Measurements from ENCODE around the gene HDAC4.

HDAC4 gene

GRCh38 chr2:239199041-239199768 lies 201.6 kb downstream of the HDAC4 start:
- Histone ChIP-seq H3K9me3 (ENCODE audit: control insufficient read depth, low read length) (no peaks in the 10 kb centered on the region), H3K27me3 (ENCODE audit: control insufficient read depth, insufficient read depth, low read length, poor library complexity, severe bottlenecking) (no peaks in the 10 kb centered on the region), H3K27ac (ENCODE audit: insufficient read depth, low read depth, low read length, poor library complexity, severe bottlenecking) (no peak overlapping the region), H3K36me3 (ENCODE audit: control insufficient read depth, insufficient read depth, low read length) (no peaks in the 10 kb centered on the region), H3K4me1 (ENCODE audit: control insufficient read depth, insufficient read depth, low read length) (peaks cover 16% of the 10 kb centered on the region), H3K4me3 (ENCODE audit: insufficient read depth, low read depth, low read length) (no peak overlapping the region)
- 94% methylated on average over 21 of the region's 21 CpGs for WGBS, 2 experiments

GRCh38 chr2:239198221-239198620 lies 202.6 kb downstream of the HDAC4 start:
- WGBS, 2 experiments = 94 to 98% methylated on average over 8 of the region's 8 CpGs
- Histone ChIP-seq H3K27me3 (ENCODE audit: control insufficient read depth, insufficient read depth, low read length, poor library complexity, severe bottlenecking) (no peaks in the 10 kb centered on the region), H3K4me3 (ENCODE audit: insufficient read depth, low read depth, low read length) (no peak overlapping the region), H3K9me3 (ENCODE audit: control insufficient read depth, low read length) (no peaks in the 10 kb centered on the region), H3K36me3 (ENCODE audit: control insufficient read depth, insufficient read depth, low read length) (no peaks in the 10 kb centered on the region), H3K4me1 (ENCODE audit: control insufficient read depth, insufficient read depth, low read length) (peaks cover 21% of the 10 kb centered on the region), H3K27ac (ENCODE audit: insufficient read depth, low read depth, low read length, poor library complexity, severe bottlenecking) (no peak overlapping the region)

GRCh38 chr2:239197146-239197545 lies 203.7 kb downstream of the HDAC4 start:
- 94 to 95% methylated on average over 19 of the region's 19 CpGs for WGBS, 2 experiments
- no peaks in the 10 kb centered on the region for H3K27me3 ChIP-seq (ENCODE audit: control insufficient read depth, insufficient read depth, low read length, poor library complexity, severe bottlenecking)
- no peaks in the 10 kb centered on the region for H3K36me3 ChIP-seq (ENCODE audit: control insufficient read depth, insufficient read depth, low read length)
- H3K27ac ChIP-seq (ENCODE audit: insufficient read depth, low read depth, low read length, poor library complexity, severe bottlenecking) = no peak overlapping the region
- no peak overlapping the region for H3K4me3 ChIP-seq (ENCODE audit: insufficient read depth, low read depth, low read length)
- H3K4me1 ChIP-seq (ENCODE audit: control insufficient read depth, insufficient read depth, low read length) = peaks cover 21% of the 10 kb centered on the region
- no peaks in the 10 kb centered on the region for H3K9me3 ChIP-seq (ENCODE audit: control insufficient read depth, low read length)

GRCh38 chr2:239196474-239197021 lies 204.3 kb downstream of the HDAC4 start:
- Histone ChIP-seq H3K27me3 (ENCODE audit: control insufficient read depth, insufficient read depth, low read length, poor library complexity, severe bottlenecking) (no peaks in the 10 kb centered on the region), H3K36me3 (ENCODE audit: control insufficient read depth, insufficient read depth, low read length) (no peaks in the 10 kb centered on the region), H3K4me1 (ENCODE audit: control insufficient read depth, insufficient read depth, low read length) (peaks cover 18% of the 10 kb centered on the region), H3K9me3 (ENCODE audit: control insufficient read depth, low read length) (no peaks in the 10 kb centered on the region), H3K4me3 (ENCODE audit: insufficient read depth, low read depth, low read length) (no peak overlapping the region), H3K27ac (ENCODE audit: insufficient read depth, low read depth, low read length, poor library complexity, severe bottlenecking) (no peak overlapping the region)
- 94 to 95% methylated on average over 17 of the region's 17 CpGs for WGBS, 2 experiments

- H3K9me3 ChIP-seq (ENCODE audit: control insufficient read depth, low read length) = no peaks in the 10 kb centered on the region
- no peaks in the 10 kb centered on the region for H3K36me3 ChIP-seq (ENCODE audit: control insufficient read depth, insufficient read depth, low read length)
- 97 to 99% methylated on average over 4 of the region's 4 CpGs for WGBS, 2 experiments
- no peaks in the 10 kb centered on the region for H3K27me3 ChIP-seq (ENCODE audit: control insufficient read depth, insufficient read depth, low read length, poor library complexity, severe bottlenecking)
- no peak overlapping the region for H3K4me3 ChIP-seq (ENCODE audit: insufficient read depth, low read depth, low read length)
- peak overlapping the region; percentile 20 for H3K27ac ChIP-seq (ENCODE audit: insufficient read depth, low read depth, low read length, poor library complexity, severe bottlenecking)
- peaks cover 13% of the 10 kb centered on the region for H3K4me1 ChIP-seq (ENCODE audit: control insufficient read depth, insufficient read depth, low read length)
Observed at GRCh38 chr2:239195992-239196391, 204.8 kb downstream of the HDAC4 start.

GRCh38 chr2:239195318-239195871 lies 205.4 kb downstream of the HDAC4 start:
- no peak overlapping the region for H3K27ac ChIP-seq (ENCODE audit: insufficient read depth, low read depth, low read length, poor library complexity, severe bottlenecking)
- 92 to 94% methylated on average over 15 of the region's 15 CpGs for WGBS, 2 experiments
- H3K4me3 ChIP-seq (ENCODE audit: insufficient read depth, low read depth, low read length) = no peak overlapping the region

GRCh38 chr2:239194731-239195317 lies 206.0 kb downstream of the HDAC4 start:
- Histone ChIP-seq H3K4me3 (ENCODE audit: insufficient read depth, low read depth, low read length) (no peak overlapping the region), H3K27me3 (ENCODE audit: control insufficient read depth, insufficient read depth, low read length, poor library complexity, severe bottlenecking) (no peaks in the 10 kb centered on the region), H3K27ac (ENCODE audit: insufficient read depth, low read depth, low read length, poor library complexity, severe bottlenecking) (no peak overlapping the region), H3K36me3 (ENCODE audit: control insufficient read depth, insufficient read depth, low read length) (peaks cover 1% of the 10 kb centered on the region), H3K4me1 (ENCODE audit: control insufficient read depth, insufficient read depth, low read length) (peaks cover 11% of the 10 kb centered on the region), H3K9me3 (ENCODE audit: control insufficient read depth, low read length) (no peaks in the 10 kb centered on the region)
- 96% methylated on average over 23 of the region's 23 CpGs for WGBS, 2 experiments

More at GRCh38 chr2:239195318-239195871, 205.4 kb downstream of the HDAC4 start:
- Histone ChIP-seq H3K9me3 (ENCODE audit: control insufficient read depth, low read length) (no peaks in the 10 kb centered on the region), H3K4me1 (ENCODE audit: control insufficient read depth, insufficient read depth, low read length) (peaks cover 11% of the 10 kb centered on the region), H3K27me3 (ENCODE audit: control insufficient read depth, insufficient read depth, low read length, poor library complexity, severe bottlenecking) (no peaks in the 10 kb centered on the region), H3K36me3 (ENCODE audit: control insufficient read depth, insufficient read depth, low read length) (no peaks in the 10 kb centered on the region)

- Histone ChIP-seq H3K9me3 (ENCODE audit: control insufficient read depth, low read length) (no peaks in the 10 kb centered on the region), H3K36me3 (ENCODE audit: control insufficient read depth, insufficient read depth, low read length) (peaks cover 6% of the 10 kb centered on the region), H3K27ac (ENCODE audit: insufficient read depth, low read depth, low read length, poor library complexity, severe bottlenecking) (no peak overlapping the region), H3K27me3 (ENCODE audit: control insufficient read depth, insufficient read depth, low read length, poor library complexity, severe bottlenecking) (no peaks in the 10 kb centered on the region), H3K4me3 (ENCODE audit: insufficient read depth, low read depth, low read length) (no peak overlapping the region), H3K4me1 (ENCODE audit: control insufficient read depth, insufficient read depth, low read length) (peaks cover 11% of the 10 kb centered on the region)
- 87 to 89% methylated on average over 17 of the region's 17 CpGs for WGBS, 2 experiments
Observed at GRCh38 chr2:239193925-239194677, 206.7 kb downstream of the HDAC4 start.

- no peaks in the 10 kb centered on the region for H3K9me3 ChIP-seq (ENCODE audit: control insufficient read depth, low read length)
- WGBS, 2 experiments = 91 to 93% methylated on average over 12 of the region's 12 CpGs
- H3K4me3 ChIP-seq (ENCODE audit: insufficient read depth, low read depth, low read length) = no peak overlapping the region
Observed at GRCh38 chr2:239193401-239193811, 207.4 kb downstream of the HDAC4 start.

GRCh38 chr2:239192975-239193374 lies 207.8 kb downstream of the HDAC4 start:
- H3K36me3 ChIP-seq (ENCODE audit: control insufficient read depth, insufficient read depth, low read length) = peaks cover 16% of the 10 kb centered on the region
- H3K4me3 ChIP-seq (ENCODE audit: insufficient read depth, low read depth, low read length) = no peak overlapping the region
- H3K27me3 ChIP-seq (ENCODE audit: control insufficient read depth, insufficient read depth, low read length, poor library complexity, severe bottlenecking) = no peaks in the 10 kb centered on the region
- no peak overlapping the region for H3K27ac ChIP-seq (ENCODE audit: insufficient read depth, low read depth, low read length, poor library complexity, severe bottlenecking)
- peaks cover 11% of the 10 kb centered on the region for H3K4me1 ChIP-seq (ENCODE audit: control insufficient read depth, insufficient read depth, low read length)
- 90 to 94% methylated on average over 8 of the region's 8 CpGs for WGBS, 2 experiments
- H3K9me3 ChIP-seq (ENCODE audit: control insufficient read depth, low read length) = no peaks in the 10 kb centered on the region

More at GRCh38 chr2:239193401-239193811, 207.4 kb downstream of the HDAC4 start:
- peaks cover 12% of the 10 kb centered on the region for H3K36me3 ChIP-seq (ENCODE audit: control insufficient read depth, insufficient read depth, low read length)
- peaks cover 11% of the 10 kb centered on the region for H3K4me1 ChIP-seq (ENCODE audit: control insufficient read depth, insufficient read depth, low read length)
- no peaks in the 10 kb centered on the region for H3K27me3 ChIP-seq (ENCODE audit: control insufficient read depth, insufficient read depth, low read length, poor library complexity, severe bottlenecking)
- no peak overlapping the region for H3K27ac ChIP-seq (ENCODE audit: insufficient read depth, low read depth, low read length, poor library complexity, severe bottlenecking)
